K562 treated with DMSO at 1 percent for 48 hours (cell line): ENCODE measurements around the gene C11orf98. TPM values are rescaled to one million over a fixed set of nuclear protein-coding genes. Genes with fewer than 3 reads are reported as not detected.

Experiments used
- total RNA-seq: library from RNA; unstranded; fragments of 300-600 nt; gene quantifications from 2 replicates; pipeline ENCODE4 v1.2.3, GENCODE V29; 2022; ENCODE audit warnings: low replicate concordance; ENCODE audit errors: extremely low read depth

Gene C11orf98
- total RNA-seq: not detected in 2 replicates

DNA sequence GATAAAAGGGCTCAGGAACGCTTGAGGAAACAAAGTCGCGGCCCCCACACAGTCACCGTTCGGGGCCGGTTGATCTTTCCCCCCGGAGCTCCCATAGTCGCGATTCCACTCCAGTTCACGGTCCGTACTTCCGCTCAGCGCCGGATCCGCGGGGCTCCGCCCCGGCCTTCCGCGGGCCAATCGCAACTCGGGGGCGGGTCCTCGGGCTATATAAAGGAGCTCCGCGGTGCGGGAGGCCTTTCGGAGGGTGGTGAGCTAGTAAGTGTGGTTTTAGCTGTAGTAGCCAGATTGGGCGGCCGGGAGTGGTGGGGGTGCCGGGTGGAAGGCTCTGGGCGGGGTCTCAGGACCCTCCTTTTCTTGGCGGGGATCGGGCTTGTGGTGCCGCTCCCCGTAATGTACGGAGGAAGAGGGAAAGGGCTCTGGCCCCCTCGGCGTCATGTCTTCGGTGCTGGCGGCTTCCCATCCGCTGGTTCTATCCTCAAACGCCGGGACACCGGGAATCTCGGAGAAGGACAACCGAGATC is at the start of gene C11orf98, which contains the start of gene CSKMT:
Gene C11orf98, minus strand, starts transcription at position 136 of the 524 bp plus-strand sequence. Its CDS starts 41 bp downstream, at position 95.
Gene CSKMT, plus strand, starts transcription at position 238 of the 524 bp plus-strand sequence. CDS start 568 bp downstream, outside the sequence.

DNA sequence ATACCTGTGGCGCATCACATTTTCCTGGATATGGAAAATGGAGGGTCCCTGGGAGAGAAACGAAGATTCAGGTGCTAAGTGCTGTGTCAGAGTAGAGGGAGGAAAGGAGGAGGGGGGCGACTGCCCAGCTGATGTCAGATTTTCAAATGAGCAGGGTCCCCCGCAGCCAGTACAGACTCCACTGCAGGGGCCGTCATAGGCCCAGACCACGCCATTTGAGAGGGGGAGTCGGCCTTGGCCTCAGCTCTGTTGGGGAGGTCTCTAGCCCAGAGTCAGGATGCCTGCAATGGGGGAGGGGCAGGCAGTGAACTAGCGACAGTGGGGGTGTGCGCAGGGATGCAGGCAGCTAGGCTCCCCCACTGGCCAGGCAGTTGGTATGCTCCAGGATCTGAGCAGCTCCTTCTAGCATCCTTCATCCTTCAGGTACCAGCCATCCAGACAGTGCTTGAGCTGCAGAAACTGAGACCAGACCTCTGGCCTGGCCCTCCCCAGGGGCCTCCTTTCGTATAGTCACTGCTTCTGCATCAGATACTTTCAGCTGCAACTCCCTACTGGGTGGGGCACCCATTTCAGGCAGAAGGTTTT is 42.4 kb upstream of the C11orf98 start, which contains the start of the genes BSCL2 and GNG3:
Gene BSCL2, minus strand, starts transcription at position 148 of the 585 bp plus-strand sequence. CDS start 229 bp downstream, outside the sequence.
Gene GNG3, plus strand, starts transcription at position 400 of the 585 bp plus-strand sequence. CDS start 620 bp downstream, outside the sequence.

DNA sequence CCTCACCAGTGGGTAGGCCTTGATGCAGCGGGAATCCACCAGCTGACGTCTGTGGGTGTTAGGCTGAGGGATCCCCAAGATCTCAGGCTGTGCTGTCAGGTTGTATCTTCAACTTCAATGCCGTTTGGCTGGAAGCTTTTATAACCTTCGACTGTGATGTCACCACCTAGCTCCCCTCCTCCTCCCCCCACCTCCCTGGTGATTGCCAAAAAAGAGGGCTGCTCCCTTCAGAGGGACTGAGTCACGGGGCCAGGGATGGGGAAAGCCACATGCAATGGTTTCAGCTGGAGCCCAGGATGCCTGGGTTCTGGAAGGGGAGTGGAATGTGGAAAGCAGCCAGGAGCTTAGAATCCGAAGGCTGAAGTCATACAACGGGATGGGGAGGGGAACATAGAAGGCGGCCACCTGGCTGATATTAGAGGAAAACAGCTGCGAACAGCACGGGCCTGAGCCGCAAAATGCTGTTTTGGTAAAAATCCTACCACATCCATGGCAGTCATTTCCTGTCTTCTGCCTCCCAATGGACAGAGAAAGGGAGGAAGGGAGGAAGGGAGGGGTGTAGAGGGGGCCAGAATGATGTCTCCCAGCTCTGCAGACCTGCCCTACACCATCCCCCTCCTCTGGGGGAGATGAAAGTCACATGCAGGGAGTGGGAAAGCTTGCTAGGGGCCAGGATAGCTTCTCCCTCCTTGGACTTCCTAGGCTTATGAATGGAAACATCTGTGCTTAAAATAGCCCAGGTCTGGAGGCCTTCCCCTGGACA is 24.6 kb upstream of the C11orf98 start, which contains the start of gene LRRN4CL:
Gene LRRN4CL, minus strand, starts transcription at position 110 of the 763 bp plus-strand sequence. CDS start 1,022 bp downstream, outside the sequence.

DNA sequence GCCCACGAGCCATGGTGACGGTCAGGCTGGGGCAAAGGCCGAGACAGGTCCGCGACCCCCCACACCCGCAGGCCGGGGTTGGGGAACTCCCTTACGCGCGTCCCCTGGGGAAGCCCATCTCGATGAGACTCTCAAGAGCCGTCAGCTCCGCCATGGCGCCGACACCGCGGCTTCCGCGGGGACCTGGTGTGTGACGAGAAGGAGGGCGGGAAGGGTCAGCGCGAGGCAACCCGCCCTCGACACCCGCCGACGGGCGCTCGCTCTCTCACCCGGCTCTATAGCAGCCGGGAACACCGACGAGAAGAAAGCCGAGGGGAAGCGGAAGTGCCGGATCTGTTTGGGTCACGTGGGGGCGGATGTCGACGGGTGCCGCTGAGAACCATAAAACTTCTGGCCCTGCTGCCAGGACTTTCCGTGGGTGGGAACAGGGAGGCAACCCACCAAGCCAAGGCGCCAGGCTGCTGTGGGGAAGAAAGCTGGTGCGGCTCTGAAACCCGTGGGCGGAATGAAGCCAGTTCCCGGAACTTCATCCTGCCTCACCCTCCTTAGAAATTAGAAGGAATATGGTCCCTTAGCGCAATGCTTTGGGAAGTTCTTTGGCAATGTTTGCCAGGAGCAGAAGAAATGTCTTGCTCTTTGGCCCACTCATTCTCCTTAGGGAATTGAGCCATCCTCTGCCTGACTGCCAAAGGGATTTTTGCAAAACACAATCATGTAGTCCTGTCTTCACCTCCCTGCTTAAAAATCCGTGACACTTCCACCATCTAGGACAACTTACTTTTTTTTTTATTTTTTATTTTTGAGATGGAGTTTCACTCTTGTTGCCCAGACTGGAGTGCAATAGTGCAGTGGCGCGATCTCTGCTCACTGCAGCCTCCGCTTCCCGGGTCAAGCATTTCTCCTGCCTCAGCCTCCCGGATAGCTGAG is 14.0 kb upstream of the C11orf98 start, which contains the start of gene UBXN1:
Gene UBXN1, minus strand, starts transcription at position 304 of the 927 bp plus-strand sequence. Its CDS starts 150 bp downstream, at position 154.

DNA sequence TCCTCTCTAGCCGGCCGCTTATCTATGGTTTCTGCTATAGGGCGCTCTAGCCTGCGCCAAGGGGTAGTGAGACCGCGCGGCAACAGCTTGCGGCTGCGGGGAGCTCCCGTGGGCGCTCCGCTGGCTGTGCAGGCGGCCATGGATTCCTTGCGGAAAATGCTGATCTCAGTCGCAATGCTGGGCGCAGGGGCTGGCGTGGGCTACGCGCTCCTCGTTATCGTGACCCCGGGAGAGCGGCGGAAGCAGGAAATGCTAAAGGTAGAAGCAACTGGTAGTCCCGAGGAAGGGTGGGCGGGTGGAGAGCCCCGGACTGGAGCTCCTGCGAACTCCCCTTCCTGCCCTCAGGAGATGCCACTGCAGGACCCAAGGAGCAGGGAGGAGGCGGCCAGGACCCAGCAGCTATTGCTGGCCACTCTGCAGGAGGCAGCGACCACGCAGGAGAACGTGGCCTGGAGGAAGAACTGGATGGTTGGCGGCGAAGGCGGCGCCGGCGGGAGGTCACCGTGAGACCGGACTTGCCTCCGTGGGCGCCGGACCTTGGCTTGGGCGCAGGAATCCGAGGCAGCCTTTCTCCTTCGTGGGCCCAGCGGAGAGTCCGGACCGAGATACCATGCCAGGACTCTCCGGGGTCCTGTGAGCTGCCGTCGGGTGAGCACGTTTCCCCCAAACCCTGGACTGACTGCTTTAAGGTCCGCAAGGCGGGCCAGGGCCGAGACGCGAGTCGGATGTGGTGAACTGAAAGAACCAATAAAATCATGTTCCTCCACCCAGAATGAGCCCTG is 6.8 kb upstream of the C11orf98 start, which contains the start of the genes LBHD1 and UQCC3:
Gene LBHD1, minus strand, starts transcription at position 660 of the 782 bp plus-strand sequence. CDS start 2,236 bp downstream, outside the sequence.
Gene UQCC3, plus strand, starts transcription at position 66 of the 782 bp plus-strand sequence. Its CDS starts 73 bp downstream, at position 139.

DNA sequence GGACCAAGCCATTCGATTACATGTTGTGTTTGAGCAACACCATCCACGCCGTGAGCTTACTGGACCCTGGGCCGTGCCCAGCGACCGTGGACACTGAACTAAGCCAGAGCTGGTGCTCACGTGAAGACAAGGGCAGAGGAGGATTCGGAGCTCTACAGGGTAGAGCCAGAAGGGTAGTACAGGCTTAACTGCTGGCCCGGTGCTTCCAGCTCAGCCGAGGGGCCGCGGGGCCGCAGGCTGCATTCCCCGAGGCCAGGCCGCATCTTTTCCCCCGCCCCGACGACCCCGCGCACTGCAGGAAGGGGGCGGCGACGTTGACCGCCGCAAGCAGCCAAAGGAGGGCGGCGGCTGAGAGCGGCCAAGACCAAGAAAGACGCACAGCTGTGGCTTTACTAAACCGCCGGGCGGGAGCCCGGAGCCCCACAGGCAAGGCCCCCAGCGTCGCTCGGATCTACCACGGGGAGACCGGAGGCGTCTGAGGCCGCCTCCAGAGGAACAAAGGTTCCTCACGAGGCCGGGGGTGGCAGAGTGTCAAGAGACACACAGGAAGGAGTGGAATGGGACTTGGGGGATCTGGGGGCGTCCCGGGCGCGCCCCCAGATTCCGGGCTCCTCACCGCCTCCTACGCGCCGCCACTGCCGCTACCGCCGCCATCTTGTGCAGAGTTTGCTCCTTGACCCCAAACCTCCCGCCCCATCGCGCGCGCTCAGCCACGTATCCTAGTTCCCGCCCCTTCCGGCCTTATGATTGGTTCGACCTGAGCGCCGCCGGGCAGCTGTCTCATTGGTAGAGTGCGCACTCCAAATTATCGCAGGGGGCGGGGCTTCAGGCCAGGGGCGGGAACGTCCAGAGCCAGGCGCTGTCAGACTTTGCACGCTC is 18.8 kb downstream of the C11orf98 start, which contains the start of gene GANAB:
Gene GANAB, minus strand, starts transcription at position 668 of the 879 bp plus-strand sequence. Its CDS starts 14 bp downstream, at position 654.

DNA sequence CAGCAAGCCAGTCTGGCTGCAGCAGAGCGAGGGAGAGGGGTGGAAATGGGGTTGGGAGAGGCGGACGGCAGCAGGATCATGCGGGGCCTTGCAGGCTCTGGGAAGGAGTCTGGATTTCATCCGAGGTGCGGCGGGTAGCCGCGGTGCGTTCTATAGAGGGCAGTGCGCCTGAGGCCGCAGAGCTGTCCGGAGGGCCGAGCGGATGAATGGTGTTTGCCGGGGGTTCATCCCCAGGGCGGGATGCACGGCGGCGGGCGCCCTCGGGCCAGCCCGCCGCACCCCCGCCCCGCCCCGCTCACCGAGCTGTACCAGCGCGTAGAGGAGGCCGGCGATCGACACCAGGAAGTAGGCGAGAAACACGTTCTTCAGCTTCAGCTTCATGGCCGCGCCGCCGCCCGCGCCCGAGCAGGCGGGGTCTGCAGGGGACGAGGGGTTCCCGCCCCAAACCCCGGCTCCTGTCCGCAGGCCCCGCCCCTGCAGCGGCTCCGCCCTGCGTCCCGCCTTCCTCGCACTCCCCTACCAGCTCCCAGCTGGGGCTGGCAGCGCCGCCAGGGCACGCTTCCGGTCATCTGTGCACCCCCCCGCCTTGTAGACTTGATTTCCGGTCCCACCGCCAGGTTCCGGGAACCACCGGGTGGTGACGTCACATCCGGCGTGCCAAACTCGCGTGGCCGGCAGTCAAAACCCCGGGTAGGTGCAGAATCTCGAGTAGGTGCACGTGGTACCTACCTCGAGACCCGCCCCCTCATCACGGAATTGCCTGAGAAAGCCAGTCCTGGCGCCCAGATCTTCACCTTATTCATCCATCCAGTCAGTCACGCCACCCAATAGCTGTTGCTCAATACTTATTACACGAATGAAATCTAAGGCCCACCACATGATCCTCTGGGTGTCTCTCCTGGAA is 43.2 kb downstream of the C11orf98 start, which contains the start of gene B3GAT3:
Gene B3GAT3, minus strand, starts transcription at position 420 of the 904 bp plus-strand sequence. Its CDS starts 39 bp downstream, at position 381.

Other genes starting within 250 kb of the C11orf98 start
- not detected in 2 replicates for gene SCGB1A1, start 246.2 kb downstream of the C11orf98 start, total RNA-seq
- gene AHNAK, start 118.4 kb downstream of the C11orf98 start, total RNA-seq: not detected in 2 replicates
- gene EEF1G, start 91.3 kb downstream of the C11orf98 start, total RNA-seq: 2,176 and 4,535 TPM in 2 replicates
- gene TUT1, start 73.7 kb downstream of the C11orf98 start, total RNA-seq: not detected in 2 replicates
- gene MTA2, start 63.3 kb downstream of the C11orf98 start, total RNA-seq: not detected in 2 replicates
- gene EML3, start 52.4 kb downstream of the C11orf98 start, total RNA-seq: not detected in 2 replicates
- not detected in 2 replicates for gene ROM1, start 52.0 kb downstream of the C11orf98 start, total RNA-seq
- not detected in 2 replicates for gene B3GAT3, start 43.2 kb downstream of the C11orf98 start, total RNA-seq
- gene GANAB, start 18.6 kb downstream of the C11orf98 start, total RNA-seq: 252 TPM in 1 of 2 replicates, not detected in the other
- not detected in 2 replicates for gene INTS5, start 11.9 kb downstream of the C11orf98 start, total RNA-seq
- gene CSKMT, start 102 bp upstream of the C11orf98 start, total RNA-seq: not detected in 2 replicates
- not detected in 2 replicates for gene UQCC3, start 6.5 kb upstream of the C11orf98 start, total RNA-seq
- not detected in 2 replicates for gene LBHD1, start 7.1 kb upstream of the C11orf98 start, total RNA-seq
- gene UBXN1, start 13.9 kb upstream of the C11orf98 start, total RNA-seq: 582 TPM in 1 of 2 replicates, not detected in the other
- not detected in 2 replicates for gene LRRN4CL, start 24.3 kb upstream of the C11orf98 start, total RNA-seq
- not detected in 2 replicates for gene BSCL2, start 42.2 kb upstream of the C11orf98 start, total RNA-seq
- gene GNG3, start 42.5 kb upstream of the C11orf98 start, total RNA-seq: not detected in 2 replicates
- not detected in 2 replicates for gene HNRNPUL2, start 62.2 kb upstream of the C11orf98 start, total RNA-seq
- not detected in 2 replicates for gene TTC9C, start 63.3 kb upstream of the C11orf98 start, total RNA-seq
- gene ZBTB3, start 89.0 kb upstream of the C11orf98 start, total RNA-seq: not detected in 2 replicates
- gene POLR2G, start 96.4 kb upstream of the C11orf98 start, total RNA-seq: not detected in 2 replicates
- gene TAF6L, start 106.2 kb upstream of the C11orf98 start, total RNA-seq: not detected in 2 replicates
- not detected in 2 replicates for gene TMEM179B, start 122.2 kb upstream of the C11orf98 start, total RNA-seq
- not detected in 2 replicates for gene TMEM223, start 126.8 kb upstream of the C11orf98 start, total RNA-seq
- gene NXF1, start 140.2 kb upstream of the C11orf98 start, total RNA-seq: not detected in 2 replicates
- 493 TPM in 1 of 2 replicates, not detected in the other for gene STX5, start 166.8 kb upstream of the C11orf98 start, total RNA-seq
- not detected in 2 replicates for gene TEX54, start 167.6 kb upstream of the C11orf98 start, total RNA-seq
- gene WDR74, start 174.4 kb upstream of the C11orf98 start, total RNA-seq: not detected in 2 replicates
- 454 and 648 TPM in 2 replicates for gene SLC3A2, start 215.7 kb upstream of the C11orf98 start, total RNA-seq